Lung (tissue), 12 donors: ENCODE results near the gene ZSWIM4. TPM values are rescaled to one million over a fixed set of nuclear protein-coding genes. Genes with fewer than 3 reads are reported as not detected.

Source experiments
- ATAC-seq: fragments of 200-7000 bp; cut with Tn5 transposase; one replicate; pipeline ENCODE4 v1.9.1; 2020; ENCODE audit warnings: moderate number of reproducible peaks; ENCODE audit not compliant: insufficient read depth, low FRiP score
- DNase-seq, 3 donors: peaks; one replicate each; pipeline ENCODE4 v3.0.0-alpha.2; 2013 to 2017
- H3K27ac ChIP-seq, 2 donors: one replicate each; pipeline ENCODE4 v1.5.1; 2013; ENCODE audit warnings: mild to moderate bottlenecking in 2 of 2, moderate library complexity in 2 of 2, control low read depth in 1 of 2, inconsistent platforms in 1 of 2, low read depth in 1 of 2, low read length in 1 of 2
- H3K27me3 ChIP-seq, 3 donors: one replicate each; pipeline ENCODE4 v1.5.1; 2013; ENCODE audit warnings: low read length in 2 of 3; ENCODE audit not compliant: control insufficient read depth in 3 of 3, insufficient read depth in 3 of 3
- H3K36me3 ChIP-seq, 4 donors: one replicate each; pipeline ENCODE4 v1.5.1; 2013; ENCODE audit warnings: low read length in 4 of 4, mild to moderate bottlenecking in 1 of 4, moderate library complexity in 1 of 4; ENCODE audit not compliant: control insufficient read depth in 4 of 4, insufficient read depth in 4 of 4
- H3K4me1 ChIP-seq, 5 donors: one replicate each; pipeline ENCODE4 v1.5.1; 2013; ENCODE audit warnings: low read length in 5 of 5, mild to moderate bottlenecking in 2 of 5, moderate library complexity in 1 of 5; ENCODE audit not compliant: control insufficient read depth in 5 of 5, insufficient read depth in 5 of 5
- H3K4me3 ChIP-seq: one replicate; pipeline ENCODE4 v1.5.1; 2013; ENCODE audit warnings: mild to moderate bottlenecking, control low read depth, moderate library complexity
- H3K9ac ChIP-seq, 2 donors: one replicate each; pipeline ENCODE4 v1.5.1; 2013; ENCODE audit warnings: low read length in 2 of 2, control low read depth in 1 of 2; ENCODE audit not compliant: insufficient read depth in 1 of 2
- H3K9me3 ChIP-seq, 4 donors: one replicate each; pipeline ENCODE4 v1.5.1; 2013; ENCODE audit warnings: low read length in 3 of 4, mild to moderate bottlenecking in 1 of 4, moderate library complexity in 1 of 4; ENCODE audit not compliant: control insufficient read depth in 4 of 4, insufficient read depth in 3 of 4
- CTCF ChIP-seq: IDR thresholded peaks from 2 replicates; pipeline ENCODE4 v1.5.1; 2012; ENCODE audit warnings: mild to moderate bottlenecking; ENCODE audit errors: control extremely low read depth, extremely low read depth
- whole genome bisulfite sequencing, 2 donors: extraction: QIAGEN DNeasy Blood & Tissue Kit; methylation state at CpG; one replicate each; pipeline ENCODE4 v1.1.7; 2013; 5-methylcytosine and 5-hydroxymethylcytosine counted together
- polyA plus RNA-seq, 2 donors: library from polyadenylated mRNA; stranded (reverse); fragments of 200-250 nt; gene quantifications; one replicate each; pipeline ENCODE4 v1.2.1, GENCODE V29; 2013
- total RNA-seq, 2 donors: library from RNA; depleted of rRNA in 1 of 2; stranded (reverse); fragments of >200 nt in 1 of 2; gene quantifications; one replicate each; pipeline ENCODE4 v1.2.1, GENCODE V29; 2014 to 2021
- donor health status: control.
- donor health status: control.
- donor health status: Bipolar disorder and iron deficiency.
- donor health status: healthy.
- donor health status: DM: yes; HTN: yes; CAD: no.

ZSWIM4 gene
- total and polyA plus RNA-seq, 4 donors: 3.7 to 10.5 (median 8.8) TPM

- H3K4me3 ChIP-seq: no peak overlapping the region
- DNase-seq (no peak), ATAC-seq (no peak)
- peaks cover 6 to 24% (median 10%) of the 10 kb centered on the region in 4 donors for H3K36me3 ChIP-seq
- 100% methylated on average over 1 to 2 of the region's 2 CpGs for WGBS, 2 donors
- peaks cover 0 to 3% (median 0%) of the 10 kb centered on the region in 4 donors for H3K9me3 ChIP-seq
- no peak overlapping the region for H3K9ac ChIP-seq
- TF ChIP-seq CTCF: no peak
- H3K27me3 ChIP-seq: no peaks in the 10 kb centered on the region
- H3K4me1 ChIP-seq: peaks cover 0 to 5% (median 0%) of the 10 kb centered on the region in 5 donors
- no peak overlapping the region for H3K27ac ChIP-seq
Measured at GRCh38 chr19:13813147-13813546, 17.9 kb downstream of the ZSWIM4 start.

GRCh38 chr19:13814550-13814949, 19.3 kb downstream of the ZSWIM4 start:
- Histone ChIP-seq H3K9ac (no peak overlapping the region), H3K27ac (no peak overlapping the region), H3K4me3 (no peak overlapping the region), H3K4me1 (peaks cover 0 to 5% (median 0%) of the 10 kb centered on the region in 5 donors), H3K36me3 (peaks cover 0 to 13% (median 10%) of the 10 kb centered on the region in 4 donors), H3K9me3 (peaks cover 0 to 3% (median 0%) of the 10 kb centered on the region in 4 donors), H3K27me3 (no peaks in the 10 kb centered on the region)
- DNase-seq (no peak), ATAC-seq (no peak)
- 82 to 91% methylated on average over 21 of the region's 21 CpGs for WGBS, 2 donors
- no peak for TF ChIP-seq CTCF

GRCh38 chr19:13817018-13817614, 21.9 kb downstream of the ZSWIM4 start:
- peaks cover 0 to 5% (median 0%) of the 10 kb centered on the region in 5 donors for H3K4me1 ChIP-seq
- peak in 2 of 3 donors; percentile 49 to 50 for DNase-seq
- peaks cover 0 to 13% (median 8%) of the 10 kb centered on the region in 4 donors for H3K36me3 ChIP-seq
- H3K4me3 ChIP-seq: no peak overlapping the region
- no peak overlapping the region for H3K9ac ChIP-seq
- peak; percentile 50 for ATAC-seq
- H3K27ac ChIP-seq: peak overlapping the region in 1 of 2 donors; percentile 35
- WGBS, 2 donors: 66% methylated on average over 11 of the region's 11 CpGs
- peaks cover 0 to 3% (median 0%) of the 10 kb centered on the region in 4 donors for H3K9me3 ChIP-seq
- no peak for TF ChIP-seq CTCF
- no peaks in the 10 kb centered on the region for H3K27me3 ChIP-seq
